T follicular helper cell (primary cell): ENCODE results near the gene DMBT1.

Experiments
- DNase-seq: peaks from one replicate; pipeline ENCODE4 v3.0.0-alpha.2; 2020; ENCODE audit warnings: low read depth
- total RNA-seq, 2 experiments: gene quantifications; one replicate each; lab custom pipeline; 2026; lab: John Stamatoyannopoulos, UW

DMBT1 gene
- total RNA-seq, result 0 to 0.06 reads per million in 2 experiments

DNA sequence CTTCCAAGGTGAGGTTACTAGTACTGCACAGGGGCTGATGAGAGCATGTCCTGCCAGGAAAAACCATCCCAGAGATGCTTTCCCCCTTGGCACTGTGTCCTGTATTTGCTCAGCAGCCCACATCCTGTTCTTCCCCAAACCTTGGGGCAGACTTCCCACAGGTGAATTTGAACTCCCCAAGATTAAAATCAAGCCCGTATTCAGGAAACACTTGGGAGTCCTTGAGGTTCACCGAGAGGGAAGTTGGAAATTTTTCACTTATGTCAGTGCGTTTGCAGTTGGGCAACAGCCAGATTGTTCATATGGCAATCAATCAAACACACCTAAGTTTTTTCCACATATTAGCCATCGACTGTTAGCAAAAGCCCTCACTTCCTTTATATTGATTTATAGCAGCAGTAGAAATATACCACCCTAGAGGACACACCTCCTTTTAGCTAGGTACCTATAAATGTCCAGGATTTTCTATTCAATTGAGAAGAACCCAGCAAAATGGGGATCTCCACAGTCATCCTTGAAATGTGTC lies at the start of gene DMBT1:
Gene DMBT1 (plus strand): TSS at position 476 of the 526 bp plus-strand sequence. CDS start 17 bp downstream, at position 493.
- no peak for DNase-seq

- no peak for DNase-seq
Measured at GRCh38 chr10:122513053-122513452, 47.5 kb upstream of the DMBT1 start.

- no peak for DNase-seq
Measured at GRCh38 chr10:122514045-122514840, 46.3 kb upstream of the DMBT1 start.

GRCh38 chr10:122515022-122515424 lies 45.5 kb upstream of the DMBT1 start:
- DNase-seq, result no peak

GRCh38 chr10:122515588-122516231 lies 44.8 kb upstream of the DMBT1 start:
- peak; percentile 19 for DNase-seq

- no peak for DNase-seq
Measured at GRCh38 chr10:122516734-122517133, 43.8 kb upstream of the DMBT1 start.

- no peak for DNase-seq
Measured at GRCh38 chr10:122519144-122519543, 41.4 kb upstream of the DMBT1 start.

DNA sequence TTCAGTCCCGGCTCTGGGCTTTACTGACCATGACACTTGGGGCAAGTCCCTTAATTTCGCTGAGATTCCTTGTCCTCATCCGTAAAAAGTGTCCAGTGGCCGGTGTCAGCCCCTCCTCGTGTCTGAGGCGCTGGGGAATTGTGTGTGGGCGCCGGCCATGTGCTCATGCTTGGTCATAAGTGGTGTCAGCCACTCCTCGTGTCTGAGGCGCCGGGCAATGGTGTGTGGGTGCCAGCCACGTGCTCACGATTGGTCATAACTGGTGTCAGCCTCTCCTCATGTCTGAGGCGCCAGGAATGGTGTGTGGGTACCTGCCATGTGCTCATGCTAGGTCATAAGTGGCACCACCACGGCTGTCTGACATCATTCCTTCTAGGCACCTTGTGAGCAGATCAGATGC lies 40.7 kb upstream of the DMBT1 start:
- no peak for DNase-seq

DNA sequence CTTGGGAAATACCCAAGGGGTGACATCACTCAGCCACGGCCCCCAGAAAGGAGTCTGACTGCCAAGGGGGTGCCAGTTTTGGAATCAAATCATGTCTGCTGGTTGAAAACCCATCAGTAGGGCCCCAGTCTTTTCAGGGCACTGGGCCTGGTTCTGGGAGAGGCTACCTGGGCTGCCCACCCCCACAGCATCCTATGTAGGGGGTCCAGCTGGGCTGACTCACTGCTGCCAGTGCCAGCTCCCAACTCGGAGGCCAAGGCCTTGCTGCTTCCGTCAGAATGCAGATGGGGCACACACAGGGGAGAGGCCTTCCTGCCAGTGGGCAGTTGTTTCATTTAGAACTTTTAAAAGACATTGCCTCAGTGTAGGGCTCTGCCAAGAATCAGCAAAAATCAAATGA lies 39.5 kb upstream of the DMBT1 start:
- DNase-seq, result no peak

DNA sequence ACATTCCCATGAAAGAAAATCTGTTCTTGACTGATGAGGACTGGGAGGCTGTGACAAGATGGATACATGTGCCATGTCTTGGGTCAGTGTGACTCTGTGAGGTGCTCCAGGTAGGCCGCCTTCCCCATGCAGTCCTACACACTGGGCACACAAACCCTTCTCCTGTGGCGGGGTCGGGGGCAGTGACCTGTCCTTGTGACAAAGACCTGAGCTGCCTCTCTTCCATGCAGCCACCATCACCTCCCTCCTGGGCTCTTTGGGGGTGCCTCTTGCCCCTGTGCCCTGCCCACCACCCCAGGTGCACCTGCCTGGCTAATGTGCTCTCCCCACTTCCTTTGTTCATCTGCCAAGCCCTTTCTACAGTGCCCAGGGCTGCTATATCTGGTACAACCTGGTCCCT lies 35.7 kb upstream of the DMBT1 start:
- DNase-seq, result no peak

DNA sequence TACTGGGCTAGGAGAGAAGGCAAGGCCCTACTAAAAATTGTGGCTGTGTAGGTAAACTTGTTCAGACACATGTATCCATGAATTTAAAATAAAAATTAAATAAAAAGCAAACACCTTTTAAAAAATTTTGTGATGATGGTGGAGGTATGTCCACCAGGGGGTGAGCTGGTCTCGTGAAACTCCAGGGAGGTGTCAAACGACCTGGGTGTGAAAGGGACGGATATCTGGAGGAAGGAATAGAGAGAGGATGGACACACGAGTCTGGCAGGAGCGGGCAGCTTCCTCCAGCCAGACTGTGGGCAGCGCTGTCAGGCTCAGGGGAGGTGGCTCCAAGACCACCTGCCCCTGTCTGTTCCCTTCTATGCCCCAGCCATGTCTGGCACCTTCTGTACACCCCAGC lies 34.8 kb upstream of the DMBT1 start:
- no peak for DNase-seq

DNA sequence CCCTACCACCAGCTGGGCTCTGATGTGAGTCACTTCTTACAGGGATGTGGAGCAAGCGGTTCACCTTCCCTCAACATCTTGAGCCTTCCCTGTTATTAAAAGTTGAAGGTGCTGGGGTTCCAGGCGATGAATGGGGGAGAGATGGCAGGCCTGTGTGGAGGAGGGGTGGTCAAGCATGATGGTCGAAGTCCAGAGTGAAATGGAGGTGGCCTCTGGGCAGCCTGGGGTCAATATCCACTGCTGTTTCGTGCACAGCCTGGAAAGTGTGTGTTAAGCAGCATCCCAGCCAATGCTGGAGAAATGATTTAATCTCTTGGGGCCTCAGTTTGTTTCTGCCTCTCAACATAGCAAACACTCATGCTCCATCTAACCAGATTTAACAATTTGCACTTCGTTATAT lies 33.7 kb upstream of the DMBT1 start:
- no peak for DNase-seq

GRCh38 chr10:122530177-122530576 lies 30.4 kb upstream of the DMBT1 start:
- DNase-seq, result no peak

- no peak for DNase-seq
Measured at GRCh38 chr10:122531261-122531660, 29.3 kb upstream of the DMBT1 start.

- DNase-seq, result no peak
Measured at GRCh38 chr10:122531939-122532338, 28.6 kb upstream of the DMBT1 start.

GRCh38 chr10:122532601-122533296 lies 27.8 kb upstream of the DMBT1 start:
- no peak for DNase-seq

DNA sequence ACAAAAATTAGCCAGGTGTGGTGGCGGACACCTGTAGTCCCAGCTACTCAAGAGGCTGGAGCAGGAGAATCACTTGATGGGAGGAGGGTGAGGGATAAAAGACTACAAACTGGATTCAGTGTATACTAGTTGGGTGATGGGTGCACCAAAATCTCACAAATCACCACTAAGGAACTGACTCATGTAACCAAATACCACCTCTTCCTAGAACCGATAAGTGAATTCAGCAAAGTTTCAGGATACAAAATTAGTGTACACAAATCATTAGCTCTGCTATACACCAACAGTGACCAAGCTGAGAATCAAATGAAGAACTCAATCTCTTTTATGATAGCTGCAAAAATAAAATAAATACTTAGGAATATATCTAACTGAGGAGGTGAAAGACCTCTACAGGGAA lies 23.0 kb upstream of the DMBT1 start:
- no peak for DNase-seq

- DNase-seq, result no peak
Measured at GRCh38 chr10:122541541-122542002, 19.0 kb upstream of the DMBT1 start.

DNA sequence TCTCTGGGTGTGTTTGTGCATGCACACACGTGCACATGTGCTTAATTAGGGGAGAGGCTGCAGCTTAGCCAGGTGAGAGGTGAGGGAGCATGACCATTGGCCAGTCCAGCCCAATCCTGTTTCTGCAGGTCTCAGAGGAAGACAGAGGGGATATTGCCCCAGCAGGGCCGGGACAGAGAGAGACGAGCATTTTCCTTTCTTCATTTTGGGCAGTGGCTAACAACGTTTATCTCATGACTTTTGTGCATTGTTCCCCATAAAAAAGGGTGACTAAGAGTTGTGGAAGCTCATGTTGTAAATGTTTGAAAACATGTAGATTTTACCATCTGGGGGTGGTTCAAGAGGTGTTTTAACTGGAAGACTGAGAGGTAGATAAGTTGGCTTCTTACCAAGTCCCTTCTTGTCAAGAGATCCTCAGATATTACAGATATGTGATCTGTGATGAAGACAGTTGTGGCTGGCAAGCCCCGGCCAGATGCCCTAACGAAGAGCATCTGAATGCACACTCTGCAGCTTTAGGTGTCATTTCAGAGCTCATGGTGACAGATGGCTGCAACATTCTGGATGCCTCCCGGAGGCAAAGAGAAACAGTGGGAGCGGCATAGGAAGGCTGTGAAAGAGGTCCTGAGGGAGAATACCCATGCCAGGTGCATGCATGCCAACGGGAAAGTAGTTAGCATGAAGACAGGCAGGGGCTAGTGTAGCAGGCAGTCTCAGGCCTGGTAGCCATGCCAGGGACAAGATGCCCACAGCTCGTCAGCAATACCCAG lies 16.7 kb upstream of the DMBT1 start:
- DNase-seq, result no peak

GRCh38 chr10:122544493-122544892 lies 16.1 kb upstream of the DMBT1 start:
- no peak for DNase-seq

- DNase-seq, result no peak
Measured at GRCh38 chr10:122546242-122546641, 14.3 kb upstream of the DMBT1 start.
